Smooth muscle cell (in vitro differentiated cells): ENCODE data around the gene PDXK. TPM values are rescaled to one million over a fixed set of nuclear protein-coding genes. Genes with fewer than 3 reads are reported as not detected.

Experiments used
- DNase-seq: peaks from one replicate; lab custom pipeline; 2025; ENCODE audit not compliant: unreplicated experiment; lab: John Stamatoyannopoulos, UW
- H2AFZ ChIP-seq: fragments of 200-600 bp; sonication (generic); 2 replicates; pipeline ENCODE4 v1.6.0; 2016; ENCODE audit warnings: antibody characterized with exemption, low read depth, mild to moderate bottlenecking
- H3F3A ChIP-seq: fragments of 200-600 bp; sonication (generic); 2 replicates; pipeline ENCODE4 v1.6.0; 2017; ENCODE audit warnings: antibody characterized with exemption, low read depth
- H3K27ac ChIP-seq: fragments of 200-600 bp; sonication (generic); 2 replicates; pipeline ENCODE4 v1.5.1; 2016; ENCODE audit warnings: low read depth, mild to moderate bottlenecking
- H3K27me3 ChIP-seq: fragments of 200-600 bp; sonication (generic); 2 replicates; pipeline ENCODE4 v1.6.1; 2016; ENCODE audit warnings: low read depth, mild to moderate bottlenecking
- H3K36me3 ChIP-seq: fragments of 200-600 bp; sonication (generic); 2 replicates; pipeline ENCODE4 v1.5.1; 2016; ENCODE audit warnings: low read depth
- H3K4me1 ChIP-seq: fragments of 200-600 bp; sonication (generic); 2 replicates; pipeline ENCODE4 v1.5.1; 2016; ENCODE audit warnings: low read depth
- H3K4me2 ChIP-seq: fragments of 200-600 bp; sonication (generic); 2 replicates; pipeline ENCODE4 v1.6.0; 2016; ENCODE audit warnings: mild to moderate bottlenecking
- H3K4me3 ChIP-seq: fragments of 200-600 bp; sonication (generic); 2 replicates; pipeline ENCODE4 v1.5.1; 2016; ENCODE audit warnings: mild to moderate bottlenecking
- H3K79me2 ChIP-seq: fragments of 200-600 bp; sonication (generic); 2 replicates; pipeline ENCODE4 v1.6.0; 2016; ENCODE audit warnings: low read depth, mild to moderate bottlenecking
- H3K9ac ChIP-seq: fragments of 200-600 bp; sonication (generic); 2 replicates; pipeline ENCODE4 v1.6.0; 2016; ENCODE audit warnings: low read depth
- H3K9me3 ChIP-seq: fragments of 200-600 bp; sonication (generic); replicated peaks from 2 replicates; pipeline ENCODE4 v1.5.1; 2016; ENCODE audit warnings: low read depth
- H4K20me1 ChIP-seq: fragments of 200-600 bp; sonication (generic); 2 replicates; pipeline ENCODE4 v1.6.0; 2016; ENCODE audit warnings: low read depth
- WGBS: methylation state at CpG from one replicate; pipeline ENCODE4 v1.1.7; 2016; ENCODE audit warnings: low lambda C conversion rate; 5-methylcytosine and 5-hydroxymethylcytosine counted together
- polyA plus RNA-seq: library from polyadenylated mRNA; unstranded; fragments of >200 nt; fragmentation: Nextera tagmentation; extraction: Ambion mirVana; gene quantifications from 2 replicates; pipeline ENCODE4 v1.2.1, GENCODE V29; 2016
- total RNA-seq: library from RNA; depleted of rRNA; stranded (reverse); fragments of >200 nt; gene quantifications from 2 replicates; pipeline ENCODE4 v1.2.3, GENCODE V29; 2014
- TF ChIP-seq, protein P1 (sequence below): fragments of 200-600 bp; sonication (generic); IDR thresholded peaks from 2 replicates; pipeline ENCODE4 v1.5.1; 2017; ENCODE audit warnings: borderline replicate concordance, mild to moderate bottlenecking, antibody characterized with exemption; ENCODE audit not compliant: insufficient read depth, poor library complexity, severe bottlenecking

PDXK gene
- total and polyA plus RNA-seq, 2 experiments from 2014 or later = 92.6 to 184 TPM

DNA sequence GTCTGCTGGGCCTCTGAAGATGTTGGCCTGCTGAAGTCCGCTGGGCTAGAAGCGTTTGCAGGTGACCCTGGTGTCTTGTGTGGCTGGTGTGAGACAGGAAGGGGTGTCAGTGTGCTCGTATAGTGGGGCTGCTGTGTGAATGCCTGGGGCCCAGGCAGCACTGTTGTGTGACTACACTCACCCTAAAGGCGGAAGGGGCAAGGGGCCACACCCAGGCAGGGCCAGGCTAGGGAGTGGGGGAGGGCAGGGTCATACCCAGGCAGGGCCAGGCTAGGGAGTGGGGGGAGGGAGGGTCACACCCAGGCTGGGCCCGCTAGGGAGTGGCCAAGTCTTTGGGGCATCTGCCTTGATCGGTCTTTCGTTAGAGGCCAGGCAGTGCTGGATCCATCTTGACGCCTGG lies 25.0 kb downstream of the PDXK start:
- H3K36me3 ChIP-seq = peaks cover 17% of the 10 kb centered on the region
- TF ChIP-seq, protein P1, sequence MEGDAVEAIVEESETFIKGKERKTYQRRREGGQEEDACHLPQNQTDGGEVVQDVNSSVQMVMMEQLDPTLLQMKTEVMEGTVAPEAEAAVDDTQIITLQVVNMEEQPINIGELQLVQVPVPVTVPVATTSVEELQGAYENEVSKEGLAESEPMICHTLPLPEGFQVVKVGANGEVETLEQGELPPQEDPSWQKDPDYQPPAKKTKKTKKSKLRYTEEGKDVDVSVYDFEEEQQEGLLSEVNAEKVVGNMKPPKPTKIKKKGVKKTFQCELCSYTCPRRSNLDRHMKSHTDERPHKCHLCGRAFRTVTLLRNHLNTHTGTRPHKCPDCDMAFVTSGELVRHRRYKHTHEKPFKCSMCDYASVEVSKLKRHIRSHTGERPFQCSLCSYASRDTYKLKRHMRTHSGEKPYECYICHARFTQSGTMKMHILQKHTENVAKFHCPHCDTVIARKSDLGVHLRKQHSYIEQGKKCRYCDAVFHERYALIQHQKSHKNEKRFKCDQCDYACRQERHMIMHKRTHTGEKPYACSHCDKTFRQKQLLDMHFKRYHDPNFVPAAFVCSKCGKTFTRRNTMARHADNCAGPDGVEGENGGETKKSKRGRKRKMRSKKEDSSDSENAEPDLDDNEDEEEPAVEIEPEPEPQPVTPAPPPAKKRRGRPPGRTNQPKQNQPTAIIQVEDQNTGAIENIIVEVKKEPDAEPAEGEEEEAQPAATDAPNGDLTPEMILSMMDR = no peak
- no peak overlapping the region for H3K27ac ChIP-seq
- no peak overlapping the region for H3K4me3 ChIP-seq
- 95% methylated on average over 8 of the region's 8 CpGs for WGBS
- no peak for DNase-seq
- no peaks in the 10 kb centered on the region for H3K4me1 ChIP-seq
- H3K4me2 ChIP-seq = no peak overlapping the region
- H4K20me1 ChIP-seq = peaks cover 62% of the 10 kb centered on the region
- H3K9ac ChIP-seq = no peak overlapping the region
- H3K79me2 ChIP-seq = no peaks in the 10 kb centered on the region
- no peaks in the 10 kb centered on the region for H3F3A ChIP-seq
- H3K27me3 ChIP-seq = no peaks in the 10 kb centered on the region
- H3K9me3 ChIP-seq = no peaks in the 10 kb centered on the region
- no peak overlapping the region for H2AFZ ChIP-seq

DNA sequence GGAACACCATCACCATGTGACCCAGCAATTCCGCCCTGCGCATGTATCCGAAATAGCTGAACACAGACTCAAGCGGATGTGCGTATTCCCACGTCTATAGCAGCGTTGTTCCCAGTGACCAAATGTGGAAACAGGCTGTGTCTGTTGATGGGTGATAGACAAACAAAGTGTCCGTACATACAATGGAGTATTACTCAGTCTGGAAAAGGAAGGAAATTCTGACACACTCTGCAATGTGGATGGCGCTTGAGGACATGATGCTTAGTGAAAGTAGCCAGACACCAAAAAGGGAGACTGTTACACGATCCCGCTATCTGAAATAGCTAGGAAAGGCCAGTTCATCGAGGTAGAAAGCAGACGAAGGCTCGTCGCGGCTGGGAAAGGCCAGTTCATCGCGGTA lies 25.8 kb downstream of the PDXK start:
- no peaks in the 10 kb centered on the region for H3K79me2 ChIP-seq
- DNase-seq = no peak
- H2AFZ ChIP-seq = no peak overlapping the region
- peaks cover 17% of the 10 kb centered on the region for H3K36me3 ChIP-seq
- no peaks in the 10 kb centered on the region for H3K27me3 ChIP-seq
- H3K27ac ChIP-seq = no peak overlapping the region
- TF ChIP-seq, protein P1 = no peak
- H4K20me1 ChIP-seq = peaks cover 54% of the 10 kb centered on the region
- H3K4me1 ChIP-seq = no peaks in the 10 kb centered on the region
- no peaks in the 10 kb centered on the region for H3K9me3 ChIP-seq
- no peaks in the 10 kb centered on the region for H3F3A ChIP-seq
- no peak overlapping the region for H3K4me3 ChIP-seq
- 98% methylated on average over 18 of the region's 18 CpGs for WGBS
- H3K4me2 ChIP-seq = no peak overlapping the region
- no peak overlapping the region for H3K9ac ChIP-seq

DNA sequence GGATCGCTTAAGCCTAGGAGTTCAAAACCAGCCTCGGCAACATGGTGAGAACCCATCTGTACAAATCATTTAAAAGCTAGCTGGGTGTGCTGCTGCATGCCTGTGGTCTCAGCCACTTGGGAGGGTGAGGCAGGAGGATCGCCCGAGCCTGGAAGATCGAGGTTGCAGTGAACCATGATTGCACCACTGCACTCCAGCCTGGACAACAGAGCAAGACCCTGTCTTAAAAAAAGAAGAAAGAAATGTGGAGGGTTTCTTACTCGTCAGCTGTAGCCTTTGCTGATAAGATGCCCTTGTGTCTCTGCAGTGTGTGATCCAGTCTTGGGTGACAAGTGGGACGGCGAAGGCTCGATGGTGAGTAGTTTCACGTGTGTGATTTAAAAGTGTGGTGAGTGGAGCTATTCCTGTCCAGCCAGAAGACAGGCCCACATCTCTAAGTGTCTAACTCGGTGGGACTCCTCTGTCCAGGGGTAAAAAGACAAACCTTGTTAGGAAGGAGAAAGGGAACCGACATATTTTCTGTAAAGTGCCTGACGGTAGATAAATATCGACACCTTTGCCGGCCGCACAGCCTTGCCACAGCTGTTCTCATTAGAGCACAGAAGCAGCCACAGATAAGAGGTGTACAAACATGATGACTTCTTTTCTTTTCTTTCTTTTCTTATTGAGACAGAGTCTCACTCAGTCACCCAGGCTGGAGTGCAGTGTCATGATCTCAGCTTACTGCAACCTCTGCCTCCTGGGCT lies 27.0 kb downstream of the PDXK start:
- H3K79me2 ChIP-seq = no peaks in the 10 kb centered on the region
- H3K4me1 ChIP-seq = no peaks in the 10 kb centered on the region
- H3F3A ChIP-seq = no peaks in the 10 kb centered on the region
- no peak overlapping the region for H2AFZ ChIP-seq
- H4K20me1 ChIP-seq = peaks cover 42% of the 10 kb centered on the region
- H3K27me3 ChIP-seq = no peaks in the 10 kb centered on the region
- TF ChIP-seq, protein P1 = no peak
- peaks cover 17% of the 10 kb centered on the region for H3K36me3 ChIP-seq
- no peak overlapping the region for H3K4me3 ChIP-seq
- H3K9me3 ChIP-seq = no peaks in the 10 kb centered on the region
- H3K27ac ChIP-seq = no peak overlapping the region
- H3K4me2 ChIP-seq = no peak overlapping the region
- 96% methylated on average over 16 of the region's 16 CpGs for WGBS
- H3K9ac ChIP-seq = no peak overlapping the region
- no peak for DNase-seq

DNA sequence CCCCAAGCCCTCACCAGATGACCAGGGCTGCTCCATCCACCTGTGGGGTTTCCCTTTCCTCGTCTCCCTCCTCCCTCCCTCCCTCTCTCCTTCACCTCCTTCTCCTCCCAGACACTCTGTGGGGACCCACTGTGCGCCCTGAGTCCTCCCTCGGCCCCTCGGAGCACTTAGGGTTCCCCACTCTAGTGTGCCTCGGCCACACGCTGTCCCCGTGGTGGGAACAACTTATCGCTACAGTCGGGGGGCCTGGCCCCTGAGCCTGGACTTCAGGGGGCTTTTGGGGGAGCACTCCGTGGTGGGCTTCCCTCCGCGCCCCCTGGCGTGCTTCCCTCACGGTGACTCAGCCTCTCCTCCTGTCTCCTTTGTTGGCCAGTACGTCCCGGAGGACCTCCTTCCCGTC lies 29.7 kb downstream of the PDXK start:
- no peak overlapping the region for H3K4me2 ChIP-seq
- no peak for DNase-seq
- H3K27me3 ChIP-seq = no peaks in the 10 kb centered on the region
- H3K4me3 ChIP-seq = no peak overlapping the region
- H3K4me1 ChIP-seq = no peaks in the 10 kb centered on the region
- no peaks in the 10 kb centered on the region for H3K79me2 ChIP-seq
- H2AFZ ChIP-seq = no peak overlapping the region
- WGBS = 98% methylated on average over 17 of the region's 17 CpGs
- H3F3A ChIP-seq = no peaks in the 10 kb centered on the region
- H3K36me3 ChIP-seq = peaks cover 17% of the 10 kb centered on the region
- TF ChIP-seq, protein P1 = no peak
- H3K9ac ChIP-seq = no peak overlapping the region
- no peak overlapping the region for H3K27ac ChIP-seq
- H4K20me1 ChIP-seq = peaks cover 25% of the 10 kb centered on the region
- H3K9me3 ChIP-seq = no peaks in the 10 kb centered on the region
